Activated gamma-delta T cell treated with anti-CD3 and anti-CD28 coated beads, Interleukin-2, amount 50 U/mL, for 16 hours (primary cell): ENCODE data around the gene ZNF385A.

Experiments
- DNase-seq: peaks from one replicate; pipeline ENCODE4 v3.0.0-alpha.2; 2020; ENCODE audit warnings: low read depth

The ZNF385A gene

GRCh38 chr12:54415221-54415929 lies 30.8 kb upstream of the ZNF385A start:
- no peak for DNase-seq

GRCh38 chr12:54413284-54414190 lies 29.0 kb upstream of the ZNF385A start:
- DNase-seq, result peak; percentile 71

GRCh38 chr12:54412786-54413185 lies 28.3 kb upstream of the ZNF385A start:
- DNase-seq, result no peak

GRCh38 chr12:54412348-54412747 lies 27.8 kb upstream of the ZNF385A start:
- DNase-seq, result no peak

- no peak for DNase-seq
These were observed 27.1 kb upstream of the ZNF385A start for GRCh38 chr12:54411391-54412241.

- no peak for DNase-seq
These were observed 24.7 kb upstream of the ZNF385A start for GRCh38 chr12:54409267-54409666.

- DNase-seq, result no peak
These were observed 22.8 kb upstream of the ZNF385A start for GRCh38 chr12:54407183-54407905.

- DNase-seq, result no peak
These were observed 21.0 kb upstream of the ZNF385A start for GRCh38 chr12:54405573-54405972.

GRCh38 chr12:54405106-54405505 lies 20.6 kb upstream of the ZNF385A start:
- DNase-seq, result no peak

GRCh38 chr12:54404061-54405004 lies 19.8 kb upstream of the ZNF385A start:
- peak; percentile 53 for DNase-seq

- DNase-seq, result no peak
These were observed 16.6 kb upstream of the ZNF385A start for GRCh38 chr12:54401119-54401518.

- peak; percentile 86 for DNase-seq
These were observed 14.7 kb upstream of the ZNF385A start for GRCh38 chr12:54398995-54399793.

GRCh38 chr12:54398218-54398617 lies 13.7 kb upstream of the ZNF385A start:
- no peak for DNase-seq

GRCh38 chr12:54397157-54397556 lies 12.6 kb upstream of the ZNF385A start:
- DNase-seq, result no peak

- DNase-seq, result no peak
These were observed 11.0 kb upstream of the ZNF385A start for GRCh38 chr12:54395545-54395944.

- no peak for DNase-seq
These were observed 10.5 kb upstream of the ZNF385A start for GRCh38 chr12:54394986-54395385.

GRCh38 chr12:54394281-54394719 lies 9.8 kb upstream of the ZNF385A start:
- no peak for DNase-seq

GRCh38 chr12:54393743-54394142 lies 9.2 kb upstream of the ZNF385A start:
- no peak for DNase-seq

- no peak for DNase-seq
These were observed 8.7 kb upstream of the ZNF385A start for GRCh38 chr12:54393207-54393609.
